ENCODE results near the gene HOXC12.

DNA sequence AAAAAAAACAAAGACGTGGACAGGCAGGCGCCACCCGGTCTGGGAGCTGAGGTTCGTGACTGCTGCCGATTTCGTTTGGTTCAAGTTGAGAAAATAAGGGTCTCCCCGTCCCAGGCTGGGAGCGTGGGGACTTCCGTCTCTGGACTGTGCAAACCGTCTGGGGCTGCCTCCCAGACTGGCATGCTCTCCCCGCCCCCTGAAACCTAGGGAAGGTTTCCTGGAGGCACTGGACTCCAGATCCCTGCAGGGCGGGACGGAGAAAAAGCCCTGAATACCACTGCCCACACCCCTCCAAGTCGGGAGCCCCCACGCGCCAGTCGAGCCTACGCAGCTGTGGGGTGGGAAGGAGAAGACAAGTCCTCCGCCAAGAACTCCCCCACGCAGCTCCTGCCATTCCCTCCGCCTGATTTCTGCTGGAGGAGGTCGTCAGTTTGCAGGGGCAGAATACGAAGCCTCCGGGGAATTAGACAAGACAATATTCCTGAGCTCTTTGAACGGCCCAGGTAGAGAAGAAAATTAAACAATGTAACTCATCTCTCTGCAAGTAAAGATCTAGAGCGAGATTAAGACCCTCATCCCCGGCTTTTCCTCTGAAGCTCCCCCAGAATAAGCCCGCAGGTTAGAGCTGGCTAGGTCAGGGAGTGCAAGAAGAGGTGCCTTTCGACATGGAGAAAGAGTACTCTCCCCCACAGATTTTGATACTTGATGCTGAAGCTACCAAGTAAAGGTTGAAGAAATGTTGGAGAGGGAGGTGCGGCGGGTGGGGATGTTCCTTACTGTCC lies 26.5 kb upstream of the HOXC12 start:
- TF ChIP-seq, protein P1, sequence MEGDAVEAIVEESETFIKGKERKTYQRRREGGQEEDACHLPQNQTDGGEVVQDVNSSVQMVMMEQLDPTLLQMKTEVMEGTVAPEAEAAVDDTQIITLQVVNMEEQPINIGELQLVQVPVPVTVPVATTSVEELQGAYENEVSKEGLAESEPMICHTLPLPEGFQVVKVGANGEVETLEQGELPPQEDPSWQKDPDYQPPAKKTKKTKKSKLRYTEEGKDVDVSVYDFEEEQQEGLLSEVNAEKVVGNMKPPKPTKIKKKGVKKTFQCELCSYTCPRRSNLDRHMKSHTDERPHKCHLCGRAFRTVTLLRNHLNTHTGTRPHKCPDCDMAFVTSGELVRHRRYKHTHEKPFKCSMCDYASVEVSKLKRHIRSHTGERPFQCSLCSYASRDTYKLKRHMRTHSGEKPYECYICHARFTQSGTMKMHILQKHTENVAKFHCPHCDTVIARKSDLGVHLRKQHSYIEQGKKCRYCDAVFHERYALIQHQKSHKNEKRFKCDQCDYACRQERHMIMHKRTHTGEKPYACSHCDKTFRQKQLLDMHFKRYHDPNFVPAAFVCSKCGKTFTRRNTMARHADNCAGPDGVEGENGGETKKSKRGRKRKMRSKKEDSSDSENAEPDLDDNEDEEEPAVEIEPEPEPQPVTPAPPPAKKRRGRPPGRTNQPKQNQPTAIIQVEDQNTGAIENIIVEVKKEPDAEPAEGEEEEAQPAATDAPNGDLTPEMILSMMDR (IDR thresholded peaks at IDR 0.05 in 4 of 5, conservative IDR thresholded peaks at IDR 0.05 in 1 of 5): no peak
- no peak for TF ChIP-seq POLR2A (IDR thresholded peaks at IDR 0.05)

Data from gastrocnemius medialis (tissue), 4 donors.